Fibroblast of peridontal ligament (primary cell): Measurements from ENCODE around the gene ADGRF3.
"Not testable (repeated sequence)": the region's sequence is repeated elsewhere in the genome, so short reads cannot be mapped to it uniquely, and the experiment has no call there.

Source experiments
- DNase-seq: peaks from one replicate; pipeline ENCODE4 v3.0.0-alpha.2; 2010; ENCODE audit errors: extremely low read depth

The ADGRF3 gene

DNA sequence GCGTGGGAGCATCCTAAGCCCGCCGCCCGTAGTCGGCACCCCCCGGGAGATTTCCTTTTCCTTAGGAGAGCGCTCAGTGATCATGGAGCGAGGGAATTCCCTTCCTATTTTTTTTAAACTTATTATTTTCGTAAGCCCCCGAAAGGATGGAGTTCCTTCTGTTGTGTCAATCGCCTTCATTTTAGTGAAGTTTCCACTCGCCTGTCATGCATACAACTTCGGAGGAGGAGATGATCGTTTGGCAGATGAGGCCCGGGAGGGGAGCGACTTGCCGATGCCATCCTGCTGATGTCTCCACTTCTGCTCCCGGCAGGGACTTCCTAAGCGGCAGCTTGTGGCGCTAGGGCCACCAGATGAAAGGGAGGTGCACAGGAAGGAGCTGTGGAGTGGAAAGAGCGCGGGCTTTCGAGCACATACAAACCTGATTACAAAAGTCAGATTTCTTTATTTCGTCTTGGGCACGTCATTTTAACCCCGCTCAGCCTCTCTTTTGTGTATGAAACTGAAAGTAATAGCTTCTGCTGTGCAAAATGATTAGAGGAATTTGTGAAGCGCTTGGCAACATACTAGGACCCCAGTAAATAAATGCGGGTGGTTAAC lies at the start of gene ADGRF3:
Gene ADGRF3 (minus strand): TSS at position 336 of the 600 bp plus-strand sequence. CDS start 555 bp downstream, outside the sequence.
- DNase-seq: peak; percentile 54

GRCh38 chr2:26395394-26395793 lies 48.8 kb upstream of the ADGRF3 start:
- no peak for DNase-seq

DNA sequence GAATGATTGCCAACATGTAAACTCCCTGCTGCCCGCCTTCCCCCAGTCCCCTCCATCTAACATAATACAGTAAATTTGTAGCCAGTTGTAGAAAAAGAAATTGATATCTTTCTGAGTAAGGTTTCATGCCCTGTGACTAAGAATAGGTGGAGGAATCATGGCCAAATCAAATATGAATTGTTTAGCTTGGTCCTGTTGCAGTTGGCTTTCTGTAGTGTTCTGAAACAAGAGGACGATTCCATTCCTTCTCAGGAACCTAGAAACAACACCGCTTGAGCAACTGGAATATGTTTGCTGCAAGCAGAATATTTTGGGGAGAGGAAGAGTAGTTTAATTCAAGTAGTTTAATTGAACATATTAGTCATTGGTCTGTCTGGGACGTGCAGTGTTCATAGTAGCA lies 48.1 kb upstream of the ADGRF3 start:
- peak; percentile 9 for DNase-seq

DNA sequence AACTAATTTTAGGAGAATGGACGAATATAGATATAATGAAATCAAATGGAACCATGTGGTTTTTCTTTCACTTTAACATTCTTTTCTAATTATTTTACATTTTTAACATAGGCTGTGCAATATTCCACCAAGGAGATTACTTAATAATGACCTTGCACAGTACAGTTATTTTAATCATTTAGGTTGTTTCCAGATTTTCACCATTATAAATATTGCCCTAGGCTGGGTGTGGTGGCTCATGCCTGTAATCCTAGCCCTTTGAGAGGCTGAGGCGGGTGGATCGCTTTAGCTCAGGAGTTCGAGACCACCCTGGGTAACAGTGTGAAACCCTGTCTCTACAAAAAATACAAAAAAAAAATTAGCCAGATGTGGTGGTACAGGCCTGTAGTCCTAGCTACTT lies 40.6 kb upstream of the ADGRF3 start:
- no peak for DNase-seq

- no peak for DNase-seq
Observed at GRCh38 chr2:26384597-26384996, 38.0 kb upstream of the ADGRF3 start.

GRCh38 chr2:26384183-26384582 lies 37.6 kb upstream of the ADGRF3 start:
- DNase-seq: no peak

- DNase-seq: no peak
Observed at GRCh38 chr2:26382564-26382963, 36.0 kb upstream of the ADGRF3 start.

DNA sequence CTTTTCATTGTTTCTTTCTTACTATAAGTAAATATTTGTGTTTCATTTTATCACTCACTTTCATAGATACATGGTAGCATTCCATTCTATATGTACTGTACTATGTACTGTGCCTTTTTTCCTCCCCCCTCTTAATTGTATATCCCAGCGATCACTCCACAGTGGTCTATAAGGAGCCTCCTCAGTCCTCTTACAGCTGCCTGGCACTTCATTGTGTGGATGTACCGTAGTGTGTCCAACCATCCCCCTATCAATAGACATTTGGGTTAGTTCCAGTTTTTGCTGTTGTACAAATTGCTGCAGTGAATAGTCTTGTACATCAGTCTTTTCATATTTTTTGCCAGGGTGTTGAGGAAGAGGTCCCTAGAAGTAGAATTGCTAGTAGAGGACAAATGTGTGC lies 33.7 kb upstream of the ADGRF3 start:
- no peak for DNase-seq

- no peak for DNase-seq
Observed at GRCh38 chr2:26376799-26377198, 30.2 kb upstream of the ADGRF3 start.

- DNase-seq: not testable (repeated sequence)
Observed at GRCh38 chr2:26370909-26371308, 24.3 kb upstream of the ADGRF3 start.

- not testable (repeated sequence) for DNase-seq
Observed at GRCh38 chr2:26369664-26370063, 23.1 kb upstream of the ADGRF3 start.

DNA sequence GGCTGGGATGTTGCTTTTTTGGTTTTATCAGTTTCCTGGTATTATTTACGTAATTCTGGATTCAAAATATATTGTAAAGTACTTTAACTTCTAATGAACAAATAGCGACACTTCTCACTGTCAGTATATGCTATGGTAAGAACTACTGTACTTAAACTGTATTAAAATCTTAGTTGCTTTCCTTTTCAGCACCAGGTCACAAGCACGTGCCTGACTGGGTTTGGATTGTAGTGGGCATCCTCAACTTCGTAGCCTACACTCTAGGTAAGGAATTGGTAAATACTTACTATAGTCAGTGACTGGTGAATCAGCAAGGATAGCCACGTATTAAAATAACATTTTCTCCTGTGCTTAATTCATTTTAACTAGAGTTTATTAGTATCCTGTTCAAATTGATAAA lies 20.4 kb upstream of the ADGRF3 start:
- DNase-seq: no peak

- no peak for DNase-seq
Observed at GRCh38 chr2:26364669-26365068, 18.1 kb upstream of the ADGRF3 start.

- no peak for DNase-seq
Observed at GRCh38 chr2:26363958-26364357, 17.4 kb upstream of the ADGRF3 start.

DNA sequence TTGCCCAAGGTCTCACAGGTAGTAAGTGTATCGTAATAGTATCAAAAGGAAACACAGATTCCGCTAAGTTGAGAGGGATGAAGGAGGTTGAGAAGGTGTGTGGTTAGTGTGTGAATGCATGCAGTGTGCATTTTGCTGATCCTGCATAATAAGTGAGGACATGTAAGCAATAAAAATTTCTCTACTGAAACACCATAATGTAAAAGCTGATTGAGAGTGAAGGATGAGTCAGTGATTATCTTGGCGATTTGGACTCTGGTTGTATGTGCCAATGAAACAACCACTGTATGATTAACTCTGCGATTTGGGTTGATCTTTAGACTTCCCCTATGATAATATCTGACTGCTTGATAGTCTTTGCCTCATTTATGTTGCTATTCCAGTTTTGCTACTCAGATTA lies 16.7 kb upstream of the ADGRF3 start:
- DNase-seq: peak; percentile 62

GRCh38 chr2:26359886-26360473 lies 13.4 kb upstream of the ADGRF3 start:
- DNase-seq: no peak

DNA sequence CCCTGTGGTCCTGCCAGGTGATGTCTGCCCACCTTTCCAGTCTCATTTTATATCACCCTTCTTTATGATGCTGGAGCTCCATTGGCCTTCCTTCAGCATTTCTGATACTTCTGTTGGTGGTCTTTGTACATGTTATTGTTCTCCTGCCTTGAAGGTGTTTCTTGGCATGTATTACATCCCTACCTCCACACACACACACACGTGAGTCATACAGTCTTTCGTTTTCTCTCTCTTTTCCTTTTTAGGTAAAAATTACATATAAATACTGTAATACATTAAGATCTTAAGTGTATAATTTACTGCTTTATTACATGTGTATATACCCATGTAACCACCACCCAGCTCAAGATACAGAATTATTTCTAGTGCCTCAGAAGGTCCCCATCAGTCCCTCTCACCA lies 10.2 kb upstream of the ADGRF3 start:
- DNase-seq: no peak

DNA sequence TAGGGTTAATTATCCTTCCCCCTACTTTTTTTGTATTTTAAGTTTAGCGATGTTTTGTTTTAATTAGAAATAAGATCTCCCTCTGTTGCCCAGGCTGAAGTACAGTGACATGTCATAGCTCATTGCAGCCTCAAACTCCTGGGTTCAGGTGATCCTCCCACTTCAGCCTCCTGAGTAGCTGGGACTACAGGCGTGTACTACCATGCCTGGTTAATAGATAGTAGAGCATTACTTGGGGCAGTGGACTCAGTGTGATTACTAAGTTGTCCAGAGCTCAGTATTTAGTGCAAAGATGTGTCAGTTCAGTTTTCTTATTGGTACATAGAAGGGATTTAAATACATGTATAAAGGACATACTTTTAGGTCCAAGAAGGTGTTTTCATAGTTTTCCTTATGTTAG lies 9.5 kb upstream of the ADGRF3 start:
- DNase-seq: no peak

DNA sequence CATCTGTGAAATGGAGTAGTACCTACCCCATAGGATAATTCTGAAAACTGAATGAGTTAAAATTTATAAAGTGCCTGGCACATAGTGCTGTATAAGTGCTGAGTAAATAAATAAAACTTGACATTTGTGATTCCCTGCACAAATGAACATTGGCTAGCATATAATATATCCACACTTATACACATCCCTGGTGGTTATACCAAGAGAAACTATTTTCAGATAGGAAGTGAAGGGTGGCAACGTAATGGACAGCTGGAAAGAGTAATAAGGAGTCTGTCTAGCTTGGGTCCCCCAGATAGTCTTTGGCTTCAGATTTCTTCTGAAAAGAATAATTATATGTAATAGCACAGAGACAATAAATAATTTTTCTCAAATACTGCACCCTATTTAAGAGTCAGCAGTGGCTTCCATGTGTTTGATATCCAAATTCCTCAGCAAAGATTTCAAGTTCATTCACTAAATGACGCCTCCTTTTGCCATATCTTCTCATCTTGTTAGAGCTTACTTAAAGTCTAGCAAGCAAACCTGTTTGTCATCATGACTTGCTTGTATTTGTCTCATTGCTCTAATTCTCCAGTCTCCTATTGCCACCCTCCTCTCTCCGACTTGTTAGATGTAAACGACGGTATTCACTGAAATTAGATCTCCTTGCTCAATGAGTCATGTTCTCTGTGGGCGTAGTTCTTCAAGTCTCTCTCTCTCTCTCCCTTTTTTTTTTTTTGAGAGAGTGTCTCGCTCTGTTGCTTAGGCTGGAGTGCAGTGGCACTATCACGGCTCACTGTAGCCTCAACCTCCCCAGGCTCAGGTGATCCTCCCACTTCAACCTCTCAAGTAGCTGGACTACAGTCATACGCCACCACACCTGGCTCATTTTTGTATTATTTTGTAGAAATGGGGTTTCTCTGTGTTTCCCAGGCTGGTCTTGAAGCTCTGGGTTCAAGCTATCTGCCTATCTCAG lies 8.7 kb upstream of the ADGRF3 start:
- DNase-seq: peak; percentile 94

DNA sequence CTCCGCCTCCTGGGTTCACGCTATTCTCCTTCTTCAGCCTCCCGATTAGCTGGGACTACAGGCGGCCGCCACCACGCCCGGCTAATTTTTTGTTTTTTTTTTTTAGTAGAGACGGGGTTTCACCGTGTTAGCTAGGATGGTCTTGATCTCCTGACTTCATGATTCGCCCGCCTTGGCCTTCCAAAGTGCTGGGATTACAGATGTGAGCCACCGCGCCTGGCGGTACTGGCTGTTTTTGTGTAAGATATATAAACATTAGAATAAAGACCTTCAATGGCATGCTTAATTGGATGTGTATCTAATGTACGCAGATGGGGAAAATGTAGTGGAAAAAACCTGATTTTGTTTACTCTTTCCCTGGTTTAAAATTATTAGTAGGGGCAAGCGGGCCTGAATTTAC lies 7.9 kb upstream of the ADGRF3 start:
- not testable (repeated sequence) for DNase-seq

GRCh38 chr2:26352892-26353291 lies 6.3 kb upstream of the ADGRF3 start:
- no peak for DNase-seq

- DNase-seq: no peak
Observed at GRCh38 chr2:26351375-26352090, 4.9 kb upstream of the ADGRF3 start.
